ES-I3 (cell line): ENCODE data around the gene CDC42BPA.

Source experiments
- H3K36me3 ChIP-seq: 2 replicates; pipeline ENCODE4 v1.6.1; 2013; ENCODE audit warnings: mild to moderate bottlenecking, low read length, control low read depth, moderate library complexity; ENCODE audit not compliant: insufficient read depth
- H3K4me1 ChIP-seq: 2 replicates; pipeline ENCODE4 v1.6.1; 2013; ENCODE audit warnings: mild to moderate bottlenecking, control low read depth, low read length; ENCODE audit not compliant: insufficient read depth
- H3K9ac ChIP-seq: 2 replicates; pipeline ENCODE4 v1.6.1; 2013; ENCODE audit warnings: low read depth, mild to moderate bottlenecking, low read length, moderate library complexity
- H3K9me3 ChIP-seq: 2 replicates; pipeline ENCODE4 v1.6.1; 2013; ENCODE audit warnings: mild to moderate bottlenecking, low read length, moderate library complexity; ENCODE audit not compliant: control insufficient read depth, insufficient read depth

Gene CDC42BPA

DNA sequence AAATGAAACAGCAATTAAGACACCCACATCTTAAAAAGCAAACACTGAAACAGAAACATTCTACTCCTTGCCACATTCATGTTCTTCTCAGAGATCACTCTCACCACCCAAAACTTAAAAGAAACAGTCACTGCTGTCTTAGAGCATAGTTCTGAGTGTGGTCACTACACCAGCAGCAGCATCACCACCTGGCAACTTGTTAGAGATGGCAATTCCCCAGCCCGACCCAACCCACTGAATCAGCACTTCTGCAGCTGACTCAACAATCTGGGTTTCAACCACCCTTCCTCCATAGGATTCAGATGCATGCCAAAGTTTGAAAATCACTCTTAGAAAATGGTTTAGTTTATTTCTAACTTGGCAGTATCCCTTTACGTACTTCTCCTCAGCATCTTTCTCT, 126.1 kb downstream of the CDC42BPA start:
- no peaks in the 10 kb centered on the region for H3K36me3 ChIP-seq
- H3K9ac ChIP-seq = no peak overlapping the region
- H3K4me1 ChIP-seq = no peaks in the 10 kb centered on the region
- H3K9me3 ChIP-seq = no peaks in the 10 kb centered on the region

DNA sequence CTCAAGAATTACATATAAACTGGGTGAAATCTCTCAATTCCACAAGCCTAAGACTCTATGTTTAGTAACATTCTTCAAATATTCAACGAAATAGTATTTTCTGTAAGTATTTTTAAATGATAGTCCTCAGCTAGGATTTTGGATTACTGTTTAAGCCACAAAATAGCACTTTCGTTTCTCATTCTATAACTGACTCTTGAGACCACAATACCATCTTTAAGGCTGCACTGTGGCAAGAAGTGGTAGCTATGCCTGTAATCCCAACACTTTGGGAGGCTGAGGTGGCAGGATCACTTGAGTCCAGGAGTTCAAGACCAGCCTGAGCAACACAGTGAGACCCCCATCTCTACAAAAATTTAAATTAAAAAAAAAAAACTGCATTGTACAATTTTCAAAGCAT, 126.7 kb downstream of the CDC42BPA start:
- H3K4me1 ChIP-seq = no peaks in the 10 kb centered on the region
- no peaks in the 10 kb centered on the region for H3K9me3 ChIP-seq
- no peak overlapping the region for H3K9ac ChIP-seq
- H3K36me3 ChIP-seq = no peaks in the 10 kb centered on the region

DNA sequence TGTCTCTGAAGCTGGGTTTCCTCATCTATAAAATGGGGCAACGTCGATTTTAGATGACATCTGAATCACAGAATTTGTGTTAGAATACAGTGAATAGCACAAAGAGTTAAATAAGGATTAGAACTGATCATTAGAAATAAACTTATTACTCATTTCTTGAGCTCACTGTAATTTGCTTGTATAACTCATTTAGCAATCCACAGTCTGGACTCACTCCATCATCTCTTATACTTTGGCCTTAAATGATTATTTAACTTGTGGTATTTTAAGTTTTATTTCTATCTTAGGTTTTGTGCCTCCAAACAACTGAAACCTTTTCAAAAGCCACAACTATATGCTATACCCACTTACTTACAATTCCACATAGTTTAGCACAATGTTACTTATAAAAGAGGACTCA, 128.0 kb downstream of the CDC42BPA start:
- H3K36me3 ChIP-seq = no peaks in the 10 kb centered on the region
- H3K9me3 ChIP-seq = no peaks in the 10 kb centered on the region
- H3K9ac ChIP-seq = no peak overlapping the region
- H3K4me1 ChIP-seq = no peaks in the 10 kb centered on the region

DNA sequence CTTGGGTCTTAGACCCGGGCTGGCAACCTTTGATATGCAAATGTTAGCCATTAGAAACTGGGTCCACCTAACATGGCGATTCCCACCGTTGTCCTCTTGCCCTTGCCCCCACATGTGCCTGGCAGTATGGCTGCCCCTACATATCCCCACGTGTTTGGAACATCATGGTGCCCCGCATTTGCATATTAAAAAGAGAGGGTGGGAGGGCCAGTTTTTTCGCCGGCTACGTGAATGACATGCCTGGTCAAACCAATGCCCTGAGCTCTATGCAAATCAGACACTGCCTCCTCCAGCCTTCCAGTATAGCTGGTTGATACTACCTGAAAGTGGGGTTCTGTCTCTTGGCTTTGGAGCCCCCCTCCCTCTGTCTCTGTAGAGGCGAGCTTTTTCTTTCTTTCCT, 133.0 kb downstream of the CDC42BPA start:
- Histone ChIP-seq H3K9me3 (no peaks in the 10 kb centered on the region), H3K4me1 (no peaks in the 10 kb centered on the region), H3K36me3 (no peaks in the 10 kb centered on the region), H3K9ac (no peak overlapping the region)

DNA sequence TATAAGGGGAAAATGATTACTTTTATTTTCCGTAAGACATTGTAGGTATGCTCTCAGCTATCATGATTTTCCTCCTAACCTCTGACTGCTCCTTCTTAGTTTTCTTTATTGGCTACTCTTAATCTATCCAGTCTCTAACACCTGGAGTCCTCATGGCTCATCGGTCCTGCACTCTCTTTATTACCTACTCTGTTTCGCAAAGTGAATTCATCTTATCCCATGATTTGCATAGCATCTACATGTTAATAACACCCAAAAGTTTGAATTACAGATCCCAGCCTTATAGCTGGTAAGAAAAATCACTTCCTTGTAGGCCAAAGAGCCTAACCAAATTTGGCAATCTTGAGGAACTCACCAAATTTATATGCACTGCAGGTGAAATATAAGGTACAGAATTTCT, 136.3 kb downstream of the CDC42BPA start:
- Histone ChIP-seq H3K9me3 (no peaks in the 10 kb centered on the region), H3K36me3 (no peaks in the 10 kb centered on the region), H3K9ac (no peak overlapping the region), H3K4me1 (no peaks in the 10 kb centered on the region)

DNA sequence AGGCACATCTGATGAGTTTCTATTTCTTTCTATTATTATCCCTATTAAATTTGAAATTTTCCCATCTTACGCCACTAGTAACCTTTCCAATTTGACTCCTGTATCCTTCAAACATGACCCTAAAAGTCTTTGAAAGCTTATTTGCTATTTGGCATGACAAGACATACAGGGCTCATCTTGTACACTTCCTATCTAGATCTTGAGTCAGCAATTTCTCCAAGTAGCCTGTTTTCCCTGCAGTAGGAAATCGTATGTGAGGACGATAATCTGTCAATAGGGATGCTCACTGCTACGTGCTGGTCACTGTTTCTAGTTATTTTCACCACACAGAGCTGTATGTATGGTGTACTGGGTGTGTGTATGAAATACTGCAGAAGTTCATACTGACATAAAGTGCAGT, 142.7 kb downstream of the CDC42BPA start:
- no peaks in the 10 kb centered on the region for H3K9me3 ChIP-seq
- H3K9ac ChIP-seq = no peak overlapping the region
- no peaks in the 10 kb centered on the region for H3K4me1 ChIP-seq
- H3K36me3 ChIP-seq = no peaks in the 10 kb centered on the region; the same call in 1 of the 2 replicates

DNA sequence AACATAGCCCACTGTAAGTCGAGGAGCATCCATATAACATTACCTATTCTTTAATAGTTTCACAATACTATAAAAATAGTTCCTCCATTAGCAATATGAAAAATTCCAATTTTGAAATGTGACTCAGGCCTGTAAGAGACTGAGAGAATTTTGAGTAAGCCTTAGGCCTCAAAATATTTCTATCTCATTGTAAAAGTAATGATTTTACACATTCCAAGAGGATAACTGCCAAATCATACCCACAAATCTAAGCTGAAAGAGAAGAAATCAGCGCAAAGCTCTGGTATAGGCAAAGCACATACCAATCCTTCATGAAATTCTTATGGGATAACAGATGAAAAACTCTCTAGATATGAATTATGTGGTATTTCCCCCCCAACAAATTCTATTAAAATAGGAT, 144.1 kb downstream of the CDC42BPA start:
- Histone ChIP-seq H3K4me1 (no peaks in the 10 kb centered on the region), H3K9me3 (no peaks in the 10 kb centered on the region), H3K9ac (no peak overlapping the region), H3K36me3 (no peaks in the 10 kb centered on the region; the same call in 1 of the 2 replicates)

DNA sequence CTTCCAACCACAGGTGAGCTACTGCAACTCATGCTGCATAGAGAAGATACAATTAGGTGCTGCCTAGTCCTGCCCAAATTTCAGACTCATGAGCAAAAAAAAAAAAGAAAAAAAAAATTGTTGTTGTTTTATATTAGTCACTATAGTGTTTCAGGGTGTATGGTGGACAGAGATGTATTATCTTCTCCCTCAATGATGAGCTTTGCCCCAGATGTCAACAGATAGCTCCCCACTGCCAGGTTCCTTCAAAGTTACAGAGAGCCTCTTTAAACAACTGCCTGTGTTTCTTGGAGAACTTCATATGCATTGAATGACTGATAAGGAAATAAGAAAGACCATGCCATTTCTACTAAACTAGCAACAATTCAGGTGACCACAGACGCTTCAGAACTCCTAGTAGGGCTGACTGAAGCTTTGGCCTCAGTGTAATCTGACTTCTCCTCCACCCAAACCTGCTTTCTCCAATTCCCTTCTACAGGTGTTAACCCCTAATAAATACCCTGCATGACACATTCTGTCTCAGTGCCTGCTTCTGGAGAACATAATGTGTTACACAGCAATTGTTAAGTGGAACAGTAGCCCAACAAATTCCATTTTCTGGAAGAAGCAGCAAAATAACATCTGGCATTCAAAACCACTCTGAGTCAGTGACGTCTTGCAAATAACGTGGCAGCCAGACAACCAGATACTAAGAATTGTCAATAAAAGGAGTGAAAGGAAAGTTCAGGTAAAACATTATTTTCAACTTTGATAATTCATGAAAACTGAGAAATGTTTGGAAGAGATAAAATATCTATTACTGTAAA, 147.7 kb downstream of the CDC42BPA start:
- no peaks in the 10 kb centered on the region for H3K9me3 ChIP-seq
- no peaks in the 10 kb centered on the region; the same call in 1 of the 2 replicates for H3K36me3 ChIP-seq
- peaks cover 6% of the 10 kb centered on the region; the same call in 1 of the 2 replicates for H3K4me1 ChIP-seq
- H3K9ac ChIP-seq = no peak overlapping the region

DNA sequence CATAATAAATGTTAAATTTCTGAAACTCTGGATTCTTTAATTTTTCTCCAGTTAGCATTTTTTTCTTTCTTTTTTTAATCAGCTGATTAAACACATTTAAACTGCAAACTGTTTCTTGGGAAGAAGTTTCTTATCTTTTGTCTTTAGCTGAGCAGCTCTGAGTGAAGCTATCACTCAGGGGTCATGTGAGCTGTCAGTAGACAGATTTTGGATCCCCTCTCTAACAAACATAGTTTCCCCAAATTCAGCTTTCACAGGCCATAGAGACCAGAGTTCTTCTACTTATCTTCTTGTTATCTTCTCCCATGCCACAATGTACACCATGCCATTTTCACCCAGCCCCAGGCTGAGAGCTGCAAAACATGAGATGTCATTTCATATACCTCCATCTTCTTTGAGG, 148.9 kb downstream of the CDC42BPA start:
- no peak overlapping the region for H3K9ac ChIP-seq
- no peaks in the 10 kb centered on the region; the same call in 1 of the 2 replicates for H3K36me3 ChIP-seq
- peaks cover 6% of the 10 kb centered on the region; the same call in 1 of the 2 replicates for H3K4me1 ChIP-seq
- H3K9me3 ChIP-seq = no peaks in the 10 kb centered on the region

DNA sequence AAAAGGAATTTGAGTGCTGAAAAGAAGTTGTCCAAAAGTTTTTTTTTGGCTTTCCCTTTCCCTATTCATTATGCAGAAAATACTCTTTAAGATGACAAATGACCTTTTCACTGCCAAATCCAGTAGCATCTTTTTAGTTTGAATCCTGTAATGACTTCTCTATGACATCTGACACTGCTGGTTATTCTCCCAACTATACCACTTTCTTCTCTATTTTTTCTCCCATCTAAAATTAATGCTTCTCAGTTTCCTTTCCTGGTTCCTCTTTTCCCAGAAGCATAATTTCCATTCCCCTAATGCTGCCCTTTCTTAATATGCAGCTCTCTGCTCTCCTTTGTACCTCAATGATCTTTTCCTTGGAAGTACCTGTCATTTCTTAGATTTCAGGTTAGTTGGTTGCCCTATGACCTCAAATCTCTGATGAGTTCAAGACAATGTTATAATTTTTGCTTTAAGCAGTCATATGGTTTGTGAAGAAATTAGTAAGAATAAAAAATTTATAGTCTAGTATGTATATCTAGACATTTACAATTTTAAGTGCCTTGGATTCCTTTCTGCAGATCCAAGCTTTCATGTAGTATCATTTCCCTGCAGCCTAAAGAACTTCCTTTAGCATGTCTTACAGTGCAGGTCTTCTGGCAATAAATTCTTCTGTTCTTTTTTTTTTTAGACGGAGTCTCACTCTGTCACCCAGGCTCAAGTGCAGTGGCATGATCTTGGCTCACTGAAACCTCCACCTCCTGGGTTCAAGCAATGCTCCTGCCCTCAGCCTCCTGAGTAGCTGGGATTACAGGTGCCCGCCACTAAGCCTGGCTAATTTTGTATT, 150.8 kb downstream of the CDC42BPA start:
- peaks cover 6% of the 10 kb centered on the region; the same call in 1 of the 2 replicates for H3K4me1 ChIP-seq
- H3K9ac ChIP-seq = no peak overlapping the region
- no peaks in the 10 kb centered on the region; the same call in 1 of the 2 replicates for H3K36me3 ChIP-seq
- no peaks in the 10 kb centered on the region for H3K9me3 ChIP-seq

DNA sequence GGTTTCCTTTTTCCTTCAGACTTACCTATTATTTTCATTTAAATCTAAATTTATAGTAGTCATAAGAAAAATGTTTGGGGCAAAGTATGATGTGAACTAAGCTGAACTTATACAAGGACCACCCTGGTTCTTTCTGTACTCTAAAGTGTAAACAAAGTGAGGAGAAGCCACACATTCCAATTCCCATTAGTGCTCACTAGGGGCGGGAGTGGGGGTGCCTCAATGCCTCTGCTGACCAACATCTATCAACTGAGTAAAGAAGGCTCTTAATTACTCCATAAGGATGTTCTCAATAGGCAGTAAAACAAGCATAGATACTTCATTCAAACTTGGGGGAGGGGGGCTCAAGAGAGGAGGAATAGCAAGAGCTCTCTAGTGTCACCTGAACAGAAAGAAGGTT, 151.7 kb downstream of the CDC42BPA start:
- H3K36me3 ChIP-seq = no peaks in the 10 kb centered on the region; the same call in 1 of the 2 replicates
- H3K4me1 ChIP-seq = peaks cover 6% of the 10 kb centered on the region; the same call in 1 of the 2 replicates
- no peaks in the 10 kb centered on the region for H3K9me3 ChIP-seq
- no peak overlapping the region for H3K9ac ChIP-seq

DNA sequence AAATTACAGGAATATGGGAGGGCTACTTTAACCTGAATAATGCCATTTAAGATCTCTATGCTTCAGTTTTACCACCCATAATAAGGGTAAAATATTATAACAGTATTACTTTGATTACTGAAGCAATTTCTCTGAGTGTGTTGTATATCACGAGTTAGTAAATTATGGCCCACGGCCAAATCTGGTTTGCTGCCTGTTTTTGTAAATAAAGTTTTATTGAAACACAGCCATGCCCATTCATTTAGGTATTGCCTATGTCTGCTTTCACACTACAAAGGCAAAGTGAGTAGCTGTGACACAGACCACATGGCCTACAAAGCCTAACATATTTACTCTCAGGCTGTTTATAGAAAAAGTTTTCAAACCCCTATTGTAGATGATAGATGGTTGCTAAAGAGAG, 156.8 kb downstream of the CDC42BPA start:
- Histone ChIP-seq H3K36me3 (0 out of 2 replicates have a peak, but pooled peaks cover 5% of the 10 kb centered on the region), H3K9ac (no peak overlapping the region), H3K9me3 (no peaks in the 10 kb centered on the region), H3K4me1 (peaks cover 3% of the 10 kb centered on the region; the same call in 1 of the 2 replicates)

DNA sequence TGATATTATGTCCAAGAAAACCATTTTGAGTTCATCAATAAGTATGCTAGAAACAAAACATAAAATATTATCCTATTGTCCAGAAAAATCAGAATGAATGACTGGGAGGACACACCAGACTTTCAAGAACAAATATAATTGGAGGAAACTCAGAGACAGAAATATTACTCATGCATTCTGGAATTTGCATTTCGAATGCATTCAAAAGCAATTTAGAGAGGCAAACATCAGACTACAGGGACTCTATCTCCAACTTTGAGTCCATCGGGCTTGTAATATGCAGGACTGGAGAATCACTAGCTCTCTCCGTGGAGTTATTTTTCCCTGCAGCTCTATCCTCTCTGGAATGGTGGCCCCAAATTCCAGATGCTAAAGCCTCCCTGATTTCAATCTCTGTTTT, 161.8 kb downstream of the CDC42BPA start:
- H3K9me3 ChIP-seq = no peaks in the 10 kb centered on the region
- H3K4me1 ChIP-seq = no peaks in the 10 kb centered on the region
- H3K36me3 ChIP-seq = 0 out of 2 replicates have a peak, but pooled peaks cover 5% of the 10 kb centered on the region
- no peak overlapping the region for H3K9ac ChIP-seq

DNA sequence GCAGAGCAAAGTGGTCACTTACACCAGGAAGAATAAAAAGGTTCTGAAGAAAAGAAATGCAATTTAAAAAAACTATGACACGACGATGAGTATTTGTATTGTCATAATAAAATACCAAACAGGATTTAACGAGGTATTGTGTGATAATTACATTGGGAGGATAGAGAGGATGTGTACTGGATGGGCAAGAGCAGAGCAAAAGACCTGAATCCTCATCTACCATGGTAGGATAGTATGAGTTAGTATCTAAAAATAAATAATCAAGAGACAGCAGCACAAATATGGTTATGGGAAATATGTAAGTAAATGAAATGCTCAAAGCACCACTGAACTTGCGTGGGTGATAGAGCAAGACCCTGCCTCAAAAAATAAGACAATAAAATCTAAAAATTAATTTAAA, 162.6 kb downstream of the CDC42BPA start:
- Histone ChIP-seq H3K4me1 (no peaks in the 10 kb centered on the region), H3K9ac (no peak overlapping the region), H3K9me3 (no peaks in the 10 kb centered on the region), H3K36me3 (0 out of 2 replicates have a peak, but pooled peaks cover 5% of the 10 kb centered on the region)
